ENCODE results near the gene MICAL3. TPM values are rescaled to one million over a fixed set of nuclear protein-coding genes. Genes with fewer than 3 reads are reported as not detected.
A peak's percentile ranks its signal among the peaks of the same experiment; 100 is the strongest.

The MICAL3 gene
- total RNA-seq, 3 donors from 2014 or later (not counting 1 experiment from before 2014, with no cell fraction given), result 17.1 to 36.3 (median 34.3) TPM

- Mint-ChIP-seq H3K4me1 (peaks cover 0 to 6% of the 10 kb centered on the region in 2 donors), H3K27ac (no peak overlapping the region), H3K9me3 (no peaks in the 10 kb centered on the region), H3K4me3 (no peak overlapping the region), H3K36me3 (no peaks in the 10 kb centered on the region), H3K27me3 (ENCODE audit: low read depth in 2 of 2) (no peaks in the 10 kb centered on the region)
- WGBS (ENCODE audit: insufficient coverage), result 95% methylated on average over 18 of the region's 18 CpGs
- ATAC-seq (peak in 1 of 3 donors; percentile 41), DNase-seq (no peak)
- H3K36me3 ChIP-seq (ENCODE audit: control insufficient read depth, insufficient read depth, low read length), result no peaks in the 10 kb centered on the region
- H3K27me3 ChIP-seq (ENCODE audit: control insufficient read depth, insufficient read depth, low read length), result no peaks in the 10 kb centered on the region
- H3K4me1 ChIP-seq (ENCODE audit: control insufficient read depth, insufficient read depth, low read length), result peaks cover 2% of the 10 kb centered on the region
- intact Hi-C loops (cut with micrococcal nuclease), result no loop called here
- H3K4me3 ChIP-seq (ENCODE audit: low read length), result no peak overlapping the region
- H3K9me3 ChIP-seq (ENCODE audit: control insufficient read depth, insufficient read depth, low read length), result no peaks in the 10 kb centered on the region
- TF ChIP-seq, protein P1, sequence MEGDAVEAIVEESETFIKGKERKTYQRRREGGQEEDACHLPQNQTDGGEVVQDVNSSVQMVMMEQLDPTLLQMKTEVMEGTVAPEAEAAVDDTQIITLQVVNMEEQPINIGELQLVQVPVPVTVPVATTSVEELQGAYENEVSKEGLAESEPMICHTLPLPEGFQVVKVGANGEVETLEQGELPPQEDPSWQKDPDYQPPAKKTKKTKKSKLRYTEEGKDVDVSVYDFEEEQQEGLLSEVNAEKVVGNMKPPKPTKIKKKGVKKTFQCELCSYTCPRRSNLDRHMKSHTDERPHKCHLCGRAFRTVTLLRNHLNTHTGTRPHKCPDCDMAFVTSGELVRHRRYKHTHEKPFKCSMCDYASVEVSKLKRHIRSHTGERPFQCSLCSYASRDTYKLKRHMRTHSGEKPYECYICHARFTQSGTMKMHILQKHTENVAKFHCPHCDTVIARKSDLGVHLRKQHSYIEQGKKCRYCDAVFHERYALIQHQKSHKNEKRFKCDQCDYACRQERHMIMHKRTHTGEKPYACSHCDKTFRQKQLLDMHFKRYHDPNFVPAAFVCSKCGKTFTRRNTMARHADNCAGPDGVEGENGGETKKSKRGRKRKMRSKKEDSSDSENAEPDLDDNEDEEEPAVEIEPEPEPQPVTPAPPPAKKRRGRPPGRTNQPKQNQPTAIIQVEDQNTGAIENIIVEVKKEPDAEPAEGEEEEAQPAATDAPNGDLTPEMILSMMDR (IDR thresholded peaks at IDR 0.05), result no peak
- no peak overlapping the region for H3K27ac ChIP-seq (ENCODE audit: low read length)
These were observed 176.8 kb downstream of the MICAL3 start for GRCh38 chr22:17847360-17848078.

DNA sequence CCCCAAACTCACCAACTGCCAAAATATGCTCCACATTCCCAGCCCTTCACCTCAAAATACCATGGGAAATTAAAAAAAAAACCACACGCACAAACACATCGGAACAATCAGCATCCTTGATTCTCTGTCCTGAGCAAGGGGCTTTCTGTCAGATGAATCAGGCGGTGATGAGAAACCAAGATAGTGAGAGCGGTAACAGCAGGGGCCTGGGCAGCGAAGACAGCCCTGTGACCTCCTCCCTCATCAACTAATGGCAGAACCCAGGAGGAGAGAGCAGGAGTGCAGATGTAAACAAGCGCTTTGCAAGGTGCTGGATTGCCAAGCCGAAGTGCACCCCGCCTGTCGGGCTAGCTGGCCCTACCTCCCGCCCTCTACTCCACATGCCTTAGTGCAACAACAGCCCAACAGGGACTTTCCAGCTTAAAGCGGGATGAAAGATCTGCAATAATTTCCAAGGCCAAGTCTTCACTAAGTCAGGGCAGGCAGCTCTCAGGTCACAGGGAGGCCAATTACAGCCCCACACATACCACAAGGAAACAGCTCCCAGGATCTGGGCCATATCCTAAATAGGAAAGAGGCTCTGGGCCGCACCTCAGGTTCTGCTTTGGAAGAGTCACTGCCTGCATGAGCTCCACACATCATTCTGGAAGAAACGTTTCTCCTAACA is 177.9 kb downstream of the MICAL3 start:
- Mint-ChIP-seq H3K36me3 (no peaks in the 10 kb centered on the region), H3K9me3 (no peaks in the 10 kb centered on the region), H3K4me3 (no peak overlapping the region), H3K27me3 (ENCODE audit: low read depth in 2 of 2) (no peaks in the 10 kb centered on the region), H3K4me1 (peaks cover 0 to 11% of the 10 kb centered on the region in 2 donors), H3K27ac (no peak overlapping the region)
- Histone ChIP-seq H3K4me1 (ENCODE audit: control insufficient read depth, insufficient read depth, low read length) (peaks cover 13% of the 10 kb centered on the region), H3K9me3 (ENCODE audit: control insufficient read depth, insufficient read depth, low read length) (no peaks in the 10 kb centered on the region), H3K27ac (ENCODE audit: low read length) (no peak overlapping the region), H3K36me3 (ENCODE audit: control insufficient read depth, insufficient read depth, low read length) (no peaks in the 10 kb centered on the region), H3K4me3 (ENCODE audit: low read length) (no peak overlapping the region), H3K27me3 (ENCODE audit: control insufficient read depth, insufficient read depth, low read length) (no peaks in the 10 kb centered on the region)
- TF ChIP-seq, protein P1 (IDR thresholded peaks at IDR 0.05), result no peak
- DNase-seq (no peak), ATAC-seq (no peak)
- 95% methylated on average over 13 of the region's 13 CpGs for WGBS (ENCODE audit: insufficient coverage)
- intact Hi-C loops (cut with micrococcal nuclease), result no loop called here

DNA sequence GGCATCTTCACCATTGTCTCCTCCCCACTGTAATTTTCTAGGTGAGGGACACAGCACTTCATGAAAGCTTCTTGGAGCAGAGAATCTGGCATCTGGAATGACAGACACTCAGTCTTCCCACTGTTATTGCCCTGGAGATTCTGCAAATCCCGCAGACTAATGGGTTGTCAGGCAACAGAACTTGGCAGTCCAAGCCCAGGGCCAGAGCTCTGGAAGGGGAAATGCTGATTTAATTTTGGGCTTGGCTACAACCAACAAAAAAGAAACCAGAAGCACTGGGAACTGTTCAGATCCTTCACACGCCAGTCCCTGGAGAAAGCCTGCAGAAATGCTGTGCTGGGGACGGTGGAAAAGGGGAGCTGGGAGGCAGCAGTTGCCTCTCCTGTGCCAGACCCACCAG is 178.6 kb downstream of the MICAL3 start:
- Mint-ChIP-seq H3K36me3 (no peaks in the 10 kb centered on the region), H3K4me1 (peaks cover 0 to 11% of the 10 kb centered on the region in 2 donors), H3K27me3 (ENCODE audit: low read depth in 2 of 2) (no peaks in the 10 kb centered on the region), H3K9me3 (no peaks in the 10 kb centered on the region), H3K4me3 (no peak overlapping the region), H3K27ac (no peak overlapping the region)
- TF ChIP-seq, protein P1 (IDR thresholded peaks at IDR 0.05), result no peak
- Histone ChIP-seq H3K4me3 (ENCODE audit: low read length) (no peak overlapping the region), H3K4me1 (ENCODE audit: control insufficient read depth, insufficient read depth, low read length) (peaks cover 16% of the 10 kb centered on the region), H3K9me3 (ENCODE audit: control insufficient read depth, insufficient read depth, low read length) (no peaks in the 10 kb centered on the region), H3K36me3 (ENCODE audit: control insufficient read depth, insufficient read depth, low read length) (peaks cover 5% of the 10 kb centered on the region), H3K27ac (ENCODE audit: low read length) (no peak overlapping the region), H3K27me3 (ENCODE audit: control insufficient read depth, insufficient read depth, low read length) (no peaks in the 10 kb centered on the region)
- 96% methylated on average over 3 of the region's 3 CpGs for WGBS (ENCODE audit: insufficient coverage)
- DNase-seq (no peak), ATAC-seq (no peak)
- intact Hi-C loops (cut with micrococcal nuclease), result no loop called here

Data from natural killer cell (primary cell).